Activated naive CD8-positive, alpha-beta T cell treated with anti-CD3 and anti-CD28 coated beads for 36 hours (primary cell): Measurements from ENCODE around the gene SCN3B. TPM values are rescaled to one million over a fixed set of nuclear protein-coding genes. Genes with fewer than 3 reads are reported as not detected.
A peak's percentile ranks its signal among the peaks of the same experiment; 100 is the strongest.

ENCODE experiments used
- DNase-seq: peaks from one replicate; pipeline ENCODE4 v3.0.0; 2021
- H3K27ac Mint-ChIP-seq: one replicate; pipeline ENCODE4 v1.8.0; 2022; ENCODE audit warnings: mild to moderate bottlenecking, moderate library complexity, mixed read lengths
- H3K27me3 Mint-ChIP-seq: one replicate; pipeline ENCODE4 v1.8.0; 2022; ENCODE audit warnings: mild to moderate bottlenecking, mixed read lengths
- H3K36me3 Mint-ChIP-seq: one replicate; pipeline ENCODE4 v1.8.0; 2021; ENCODE audit warnings: mild to moderate bottlenecking, mixed read lengths
- H3K4me1 Mint-ChIP-seq: one replicate; pipeline ENCODE4 v1.8.0; 2021; ENCODE audit warnings: mixed read lengths
- H3K4me3 Mint-ChIP-seq: one replicate; pipeline ENCODE4 v1.8.0; 2022; ENCODE audit warnings: mild to moderate bottlenecking, moderate library complexity, mixed read lengths
- H3K9me3 Mint-ChIP-seq: one replicate; pipeline ENCODE4 v1.8.0; 2022; ENCODE audit warnings: mixed read lengths
- total RNA-seq, 2 experiments: library from RNA; stranded (reverse); gene quantifications; one replicate each; pipeline ENCODE4 v1.2.3, GENCODE V29; 2021

The SCN3B gene
- total RNA-seq, 2 experiments from 2014 or later: not detected

DNA sequence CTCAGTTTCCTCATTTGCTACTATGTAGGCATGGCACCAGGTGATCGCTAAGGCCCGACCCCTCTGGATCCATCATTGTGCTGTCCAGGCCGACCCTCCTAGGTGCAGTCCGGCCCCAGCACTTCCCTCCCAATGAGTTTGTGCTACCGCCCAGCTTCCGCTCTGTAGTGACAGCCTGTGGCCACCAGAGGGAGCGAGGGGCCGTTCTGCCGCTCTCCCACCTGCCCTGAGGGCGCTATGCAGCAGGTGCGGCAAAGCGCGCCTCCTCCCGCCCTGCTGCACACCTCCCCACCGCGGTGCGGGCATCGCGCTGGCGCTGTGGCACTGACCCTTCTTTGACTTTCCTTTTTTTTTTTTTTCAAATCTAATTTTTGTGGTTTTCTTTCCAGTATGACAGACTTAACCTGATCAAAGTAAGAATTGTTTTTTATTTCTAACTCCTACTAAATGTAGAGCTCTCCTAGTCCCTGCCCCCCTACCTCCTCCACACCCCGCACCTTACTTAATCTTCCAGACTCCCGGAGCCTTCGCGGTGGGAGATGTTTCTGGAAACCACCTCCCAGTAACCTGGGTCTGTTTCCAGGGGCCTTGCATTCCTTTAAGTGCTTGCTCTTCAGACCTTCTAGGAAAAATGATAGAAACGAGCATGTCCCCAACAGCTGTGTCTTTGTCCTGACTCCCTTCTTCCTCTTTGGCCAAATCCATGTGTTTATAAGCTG lies 73.7 kb downstream of the SCN3B start:
- DNase-seq: peak; percentile 73
- Mint-ChIP-seq H3K27me3 (no peaks in the 10 kb centered on the region), H3K4me1 (peaks cover 9% of the 10 kb centered on the region), H3K4me3 (no peak overlapping the region), H3K9me3 (no peaks in the 10 kb centered on the region), H3K36me3 (no peaks in the 10 kb centered on the region), H3K27ac (no peak overlapping the region)

DNA sequence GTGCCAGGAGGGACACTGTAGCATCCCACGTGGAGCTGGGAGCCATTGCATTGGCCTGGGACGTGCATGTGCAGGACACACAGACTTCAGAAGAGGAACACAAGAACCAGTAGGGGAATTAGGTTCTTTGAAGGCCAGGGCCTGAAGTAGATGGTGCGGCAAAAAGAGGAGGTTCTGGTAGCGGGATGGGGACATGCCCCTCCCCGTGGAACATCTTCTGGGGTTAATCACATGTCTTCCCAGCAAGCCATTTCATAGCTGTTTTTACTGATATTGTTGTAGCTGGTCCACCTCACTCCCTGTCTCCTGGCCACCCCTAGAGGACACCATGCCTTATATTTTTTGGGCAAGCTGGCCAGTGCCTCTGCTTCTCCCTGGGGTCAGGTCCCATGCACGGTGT lies 74.3 kb downstream of the SCN3B start:
- Mint-ChIP-seq H3K27me3 (no peaks in the 10 kb centered on the region), H3K27ac (no peak overlapping the region), H3K4me3 (no peak overlapping the region), H3K36me3 (no peaks in the 10 kb centered on the region), H3K4me1 (peaks cover 9% of the 10 kb centered on the region), H3K9me3 (no peaks in the 10 kb centered on the region)
- no peak for DNase-seq

GRCh38 chr11:123579482-123579812 lies 75.0 kb downstream of the SCN3B start:
- Mint-ChIP-seq H3K27me3 (no peaks in the 10 kb centered on the region), H3K36me3 (no peaks in the 10 kb centered on the region), H3K4me3 (no peak overlapping the region), H3K4me1 (peaks cover 9% of the 10 kb centered on the region), H3K27ac (no peak overlapping the region), H3K9me3 (no peaks in the 10 kb centered on the region)
- DNase-seq: no peak

Other genes starting within 250 kb of the SCN3B start
- gene GRAMD1B, start 224.4 kb downstream of the SCN3B start, total RNA-seq: 10 to 100 TPM; 20.3 to 20.6 TPM
- gene ZNF202, start 87.0 kb upstream of the SCN3B start, total RNA-seq: 10 to 100 TPM; 14.4 to 18.6 TPM
- not detected for gene OR6X1, start 99.9 kb upstream of the SCN3B start, total RNA-seq
- not detected for gene OR6M1, start 151.7 kb upstream of the SCN3B start, total RNA-seq
- not detected for gene TMEM225, start 231.0 kb upstream of the SCN3B start, total RNA-seq
- not detected for gene OR8D4, start 247.5 kb upstream of the SCN3B start, total RNA-seq